Left ventricle myocardium inferior (tissue), 1 donor: Measurements from ENCODE around the gene AQP3. TPM values are rescaled to one million over a fixed set of nuclear protein-coding genes. Genes with fewer than 3 reads are reported as not detected.
"Not testable (repeated sequence)": the region's sequence is repeated elsewhere in the genome, so short reads cannot be mapped to it uniquely, and the experiment has no call there.

ENCODE experiments used
- DNase-seq: peaks from one replicate; pipeline ENCODE4 v3.0.0-alpha.2; 2020
- H3K27ac ChIP-seq: fragments of 200-600 bp; replicated peaks from 2 replicates; pipeline ENCODE4 v1.8.0; 2021
- H3K27me3 ChIP-seq: fragments of 200-600 bp; 2 replicates; pipeline ENCODE4 v1.8.0; 2021; ENCODE audit warnings: low read depth
- H3K36me3 ChIP-seq: fragments of 200-600 bp; 2 replicates; pipeline ENCODE4 v1.8.0; 2021
- H3K4me1 ChIP-seq: fragments of 200-600 bp; 2 replicates; pipeline ENCODE4 v1.8.0; 2021
- H3K4me3 ChIP-seq: fragments of 200-600 bp; 2 replicates; pipeline ENCODE4 v1.8.0; 2021; ENCODE audit warnings: mild to moderate bottlenecking, moderate library complexity
- H3K9me3 ChIP-seq: fragments of 200-600 bp; replicated peaks from 2 replicates; pipeline ENCODE4 v1.8.0; 2021
- CTCF ChIP-seq: fragments of 200-600 bp; IDR thresholded peaks from 2 replicates; pipeline ENCODE4 v1.8.0; 2021; ENCODE audit warnings: antibody characterized with exemption, mild to moderate bottlenecking, borderline replicate concordance
- intact Hi-C: fragments of 100-400 bp; cut with micrococcal nuclease; formaldehyde crosslinking; loops from one replicate; pipeline ENCODE4 v1.11.0; 2022
- total RNA-seq: library from RNA; stranded (reverse); fragmentation: NEBNext Ultra II Directional; extraction: Animal tissue kit (Norgen Biotek cat#: 25700); gene quantifications from one replicate; pipeline ENCODE4 v1.2.1, GENCODE V29; 2021
- donor health status: DM: no; HTN: yes; CAD: no; lungs with severe emphysema.

AQP3 gene
- total RNA-seq, 1 donor from 2014 or later, result 13.6 TPM

- intact Hi-C loops, result no loop called here
- Histone ChIP-seq H3K4me1 (no peaks in the 10 kb centered on the region), H3K9me3 (no peaks in the 10 kb centered on the region), H3K4me3 (no peak overlapping the region), H3K36me3 (peaks cover 55% of the 10 kb centered on the region), H3K27ac (no peak overlapping the region), H3K27me3 (no peaks in the 10 kb centered on the region)
- DNase-seq, result no peak
- TF ChIP-seq CTCF, result no peak
Observed at GRCh38 chr9:33461492-33461891, 14.1 kb upstream of the AQP3 start.

DNA sequence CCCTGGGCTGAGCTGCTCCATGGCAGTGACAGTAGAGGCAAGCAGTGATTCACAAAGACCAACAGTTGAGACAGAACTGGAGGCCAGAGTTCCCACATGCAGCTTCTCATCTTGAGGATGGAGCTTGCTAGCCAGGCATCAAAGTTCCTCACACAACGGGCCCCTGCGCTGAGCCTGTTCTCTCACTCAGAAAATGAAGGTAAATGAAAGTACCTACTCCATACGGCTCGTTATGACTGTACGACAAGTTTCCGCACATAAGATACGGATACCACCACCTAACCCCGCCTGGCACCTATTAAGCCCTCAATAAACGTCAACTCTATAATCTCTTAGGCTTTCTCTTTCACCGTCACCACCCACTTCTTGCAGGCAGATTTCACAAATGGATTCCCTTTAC lies 13.5 kb upstream of the AQP3 start:
- Histone ChIP-seq H3K9me3 (no peaks in the 10 kb centered on the region), H3K4me1 (no peaks in the 10 kb centered on the region), H3K27me3 (no peaks in the 10 kb centered on the region), H3K27ac (no peak overlapping the region), H3K4me3 (no peak overlapping the region), H3K36me3 (peaks cover 49% of the 10 kb centered on the region)
- TF ChIP-seq CTCF, result no peak
- intact Hi-C loops, result no loop called here
- DNase-seq, result no peak

- intact Hi-C loops, result no loop called here
- no peak for DNase-seq
Observed at GRCh38 chr9:33459115-33459514, 11.7 kb upstream of the AQP3 start.

GRCh38 chr9:33458444-33458843 lies 11.1 kb upstream of the AQP3 start:
- DNase-seq, result no peak
- no peaks in the 10 kb centered on the region for H3K4me1 ChIP-seq
- H3K27ac ChIP-seq, result no peak overlapping the region
- H3K27me3 ChIP-seq, result no peaks in the 10 kb centered on the region
- intact Hi-C loops, result no loop called here
- peaks cover 24% of the 10 kb centered on the region for H3K36me3 ChIP-seq
- no peak for TF ChIP-seq CTCF
- H3K4me3 ChIP-seq, result no peak overlapping the region
- H3K9me3 ChIP-seq, result no peaks in the 10 kb centered on the region

More at GRCh38 chr9:33459115-33459514, 11.7 kb upstream of the AQP3 start:
- Histone ChIP-seq H3K4me1 (no peaks in the 10 kb centered on the region), H3K4me3 (no peak overlapping the region), H3K27me3 (no peaks in the 10 kb centered on the region), H3K9me3 (no peaks in the 10 kb centered on the region), H3K36me3 (peaks cover 31% of the 10 kb centered on the region), H3K27ac (no peak overlapping the region)
- TF ChIP-seq CTCF, result no peak

GRCh38 chr9:33455945-33456344 lies 8.6 kb upstream of the AQP3 start:
- no peak for DNase-seq
- no peaks in the 10 kb centered on the region for H3K9me3 ChIP-seq
- H3K36me3 ChIP-seq, result no peaks in the 10 kb centered on the region
- no peak overlapping the region for H3K4me3 ChIP-seq
- peaks cover 6% of the 10 kb centered on the region for H3K4me1 ChIP-seq
- intact Hi-C loops, result no loop called here
- TF ChIP-seq CTCF, result no peak
- no peak overlapping the region for H3K27ac ChIP-seq
- H3K27me3 ChIP-seq, result no peaks in the 10 kb centered on the region

DNA sequence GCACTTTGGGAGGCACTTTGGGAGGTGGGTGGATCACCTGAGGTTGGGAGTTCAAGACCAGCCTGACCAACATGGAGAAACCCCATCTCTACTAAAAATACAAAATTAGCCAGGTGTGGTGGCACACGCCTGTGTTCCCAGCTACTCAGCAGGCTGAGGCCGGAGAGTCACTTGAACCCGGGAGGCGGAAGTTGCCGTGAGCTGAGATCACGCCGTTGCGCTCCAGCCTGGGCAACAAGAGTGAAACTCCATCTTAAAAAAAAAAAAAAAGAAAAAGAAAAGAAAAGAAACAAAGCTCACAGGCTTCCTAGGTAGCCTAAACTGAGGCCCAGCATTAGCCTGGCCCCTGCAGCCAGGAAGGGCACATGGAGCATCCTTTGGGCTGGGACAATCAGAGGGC lies 8.1 kb upstream of the AQP3 start:
- H3K4me3 ChIP-seq, H3K27ac ChIP-seq, H3K4me1 ChIP-seq, intact Hi-C loops, H3K9me3 ChIP-seq, H3K27me3 ChIP-seq, H3K36me3 ChIP-seq, DNase-seq: not testable (repeated sequence)

- DNase-seq, H3K27ac ChIP-seq, H3K27me3 ChIP-seq, intact Hi-C loops, H3K4me3 ChIP-seq, H3K9me3 ChIP-seq, H3K36me3 ChIP-seq, H3K4me1 ChIP-seq: not testable (repeated sequence)
Observed at GRCh38 chr9:33454661-33455026, 7.3 kb upstream of the AQP3 start.
